ENCODE measurements around the gene AKIRIN1. TPM values are rescaled to one million over a fixed set of nuclear protein-coding genes. Genes with fewer than 3 reads are reported as not detected.

The AKIRIN1 gene
- total and polyA plus RNA-seq, 2 donors (not counting 1 experiment from before 2014, with no cell fraction given): 41.0 to 66.7 TPM

DNA sequence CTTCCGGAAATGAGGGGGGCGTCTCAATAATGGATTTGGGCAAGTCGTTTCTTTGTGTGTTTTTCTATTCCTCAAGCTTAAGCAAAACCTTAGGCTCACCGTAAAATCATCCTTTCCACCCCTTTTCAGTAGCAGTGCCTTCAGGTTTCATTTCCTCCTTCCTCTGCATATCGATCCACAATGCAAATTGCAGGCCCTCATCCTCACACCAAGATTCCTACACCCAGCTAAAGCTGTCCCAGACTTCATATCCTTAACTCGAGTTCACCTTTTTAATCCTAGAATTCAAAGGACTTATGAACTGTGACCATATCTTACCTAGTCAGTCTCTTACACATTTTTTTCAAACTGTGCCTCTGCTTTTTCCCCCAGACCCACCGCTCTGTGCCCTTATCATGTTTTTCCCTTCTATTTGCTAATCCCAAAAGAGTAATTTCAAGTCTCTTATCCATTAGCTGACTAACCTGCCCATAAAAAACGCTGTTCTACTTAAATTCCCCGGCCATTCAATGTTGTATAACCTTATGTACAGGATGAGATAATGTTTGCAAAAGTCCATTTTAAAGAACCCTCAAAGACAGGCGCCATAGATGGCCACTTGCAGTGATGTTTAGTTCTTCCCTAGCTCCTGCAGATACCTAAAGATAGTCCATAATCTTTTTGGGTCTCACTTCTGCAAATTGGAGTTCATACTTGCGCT, 1.5 kb downstream of the AKIRIN1 start:
- TF ChIP-seq, protein P1, sequence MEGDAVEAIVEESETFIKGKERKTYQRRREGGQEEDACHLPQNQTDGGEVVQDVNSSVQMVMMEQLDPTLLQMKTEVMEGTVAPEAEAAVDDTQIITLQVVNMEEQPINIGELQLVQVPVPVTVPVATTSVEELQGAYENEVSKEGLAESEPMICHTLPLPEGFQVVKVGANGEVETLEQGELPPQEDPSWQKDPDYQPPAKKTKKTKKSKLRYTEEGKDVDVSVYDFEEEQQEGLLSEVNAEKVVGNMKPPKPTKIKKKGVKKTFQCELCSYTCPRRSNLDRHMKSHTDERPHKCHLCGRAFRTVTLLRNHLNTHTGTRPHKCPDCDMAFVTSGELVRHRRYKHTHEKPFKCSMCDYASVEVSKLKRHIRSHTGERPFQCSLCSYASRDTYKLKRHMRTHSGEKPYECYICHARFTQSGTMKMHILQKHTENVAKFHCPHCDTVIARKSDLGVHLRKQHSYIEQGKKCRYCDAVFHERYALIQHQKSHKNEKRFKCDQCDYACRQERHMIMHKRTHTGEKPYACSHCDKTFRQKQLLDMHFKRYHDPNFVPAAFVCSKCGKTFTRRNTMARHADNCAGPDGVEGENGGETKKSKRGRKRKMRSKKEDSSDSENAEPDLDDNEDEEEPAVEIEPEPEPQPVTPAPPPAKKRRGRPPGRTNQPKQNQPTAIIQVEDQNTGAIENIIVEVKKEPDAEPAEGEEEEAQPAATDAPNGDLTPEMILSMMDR (conservative IDR thresholded peaks at IDR 0.05 in 1 of 2, IDR thresholded peaks at IDR 0.05 in 1 of 2; ENCODE audit: low read depth in 1 of 2, low read length in 2 of 2): no peak
- no peak for TF ChIP-seq EZH2 (IDR thresholded peaks at IDR 0.05; ENCODE audit: low read length, missing control alignments)
- peaks cover 4% of the 10 kb centered on the region for H4K20me1 ChIP-seq (ENCODE audit: control insufficient read depth, extremely low read depth, insufficient read depth, low read length)
- H3K27ac ChIP-seq (ENCODE audit: insufficient read depth, low read length): peak overlapping the region; percentile 17
- peaks cover 2% of the 10 kb centered on the region for H3K4me1 ChIP-seq (ENCODE audit: control insufficient read depth, extremely low read depth, insufficient read depth, low read length)
- H3K9ac ChIP-seq (ENCODE audit: insufficient read depth, low read length): peak overlapping the region; percentile 35
- H3K27me3 ChIP-seq (ENCODE audit: control insufficient read depth, insufficient read depth, low read length): no peaks in the 10 kb centered on the region
- no peak for DNase-seq (ENCODE audit: low read depth in 2 of 2)
- H3K36me3 ChIP-seq (ENCODE audit: control insufficient read depth, insufficient read depth, low read length): no peaks in the 10 kb centered on the region
- H3K4me2 ChIP-seq (ENCODE audit: extremely low read depth, insufficient read depth, low read length): peak overlapping the region; percentile 84
- no peaks in the 10 kb centered on the region for H3K9me3 ChIP-seq (ENCODE audit: control insufficient read depth, insufficient read depth, low read depth, low read length)
- peaks cover 63% of the 10 kb centered on the region for H3K79me2 ChIP-seq (ENCODE audit: control insufficient read depth, insufficient read depth, low read length)
- peak overlapping the region; percentile 66 to 94 (median 86) for H3K4me3 ChIP-seq (replicated peaks in 1 of 4; ENCODE audit: control extremely low read depth in 1 of 4, insufficient read depth in 1 of 4, low read depth in 3 of 4, low read length in 4 of 4)
- no peak overlapping the region for H2AFZ ChIP-seq (ENCODE audit: low read length)

DNA sequence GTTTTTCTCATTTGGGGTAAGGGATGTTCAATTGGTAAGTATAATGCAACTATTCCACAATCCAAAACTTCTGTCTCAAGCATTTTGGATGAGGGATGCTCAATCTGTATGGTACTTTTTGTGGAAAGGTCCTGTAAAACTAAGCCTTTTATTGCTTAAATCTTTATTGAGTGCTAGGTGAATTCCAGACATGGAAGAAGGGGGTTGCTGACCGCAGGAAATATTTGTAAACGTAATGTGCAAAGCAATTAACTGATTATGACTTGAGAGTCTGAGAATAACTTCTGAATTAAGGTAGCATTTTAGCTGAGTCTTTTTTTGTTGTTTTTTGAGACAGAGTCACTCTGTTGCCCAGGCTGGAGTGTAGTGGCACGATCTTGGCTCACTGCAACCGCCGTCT, 3.1 kb downstream of the AKIRIN1 start:
- DNase-seq (ENCODE audit: low read depth in 2 of 2): no peak
- TF ChIP-seq, protein P1 (conservative IDR thresholded peaks at IDR 0.05 in 1 of 2, IDR thresholded peaks at IDR 0.05 in 1 of 2; ENCODE audit: low read depth in 1 of 2, low read length in 2 of 2): no peak
- TF ChIP-seq EZH2 (IDR thresholded peaks at IDR 0.05; ENCODE audit: low read length, missing control alignments): no peak
- Histone ChIP-seq H3K9me3 (ENCODE audit: control insufficient read depth, insufficient read depth, low read depth, low read length) (no peaks in the 10 kb centered on the region), H3K79me2 (ENCODE audit: control insufficient read depth, insufficient read depth, low read length) (peaks cover 75% of the 10 kb centered on the region), H3K4me1 (ENCODE audit: control insufficient read depth, extremely low read depth, insufficient read depth, low read length) (peaks cover 2% of the 10 kb centered on the region), H4K20me1 (ENCODE audit: control insufficient read depth, extremely low read depth, insufficient read depth, low read length) (peaks cover 4% of the 10 kb centered on the region), H3K27ac (ENCODE audit: insufficient read depth, low read length) (no peak overlapping the region), H2AFZ (ENCODE audit: low read length) (no peak overlapping the region), H3K4me3 (replicated peaks in 1 of 4; ENCODE audit: control extremely low read depth in 1 of 4, insufficient read depth in 1 of 4, low read depth in 3 of 4, low read length in 4 of 4) (no peak overlapping the region), H3K36me3 (ENCODE audit: control insufficient read depth, insufficient read depth, low read length) (no peaks in the 10 kb centered on the region), H3K27me3 (ENCODE audit: control insufficient read depth, insufficient read depth, low read length) (no peaks in the 10 kb centered on the region), H3K4me2 (ENCODE audit: extremely low read depth, insufficient read depth, low read length) (no peak overlapping the region), H3K9ac (ENCODE audit: insufficient read depth, low read length) (no peak overlapping the region)

DNA sequence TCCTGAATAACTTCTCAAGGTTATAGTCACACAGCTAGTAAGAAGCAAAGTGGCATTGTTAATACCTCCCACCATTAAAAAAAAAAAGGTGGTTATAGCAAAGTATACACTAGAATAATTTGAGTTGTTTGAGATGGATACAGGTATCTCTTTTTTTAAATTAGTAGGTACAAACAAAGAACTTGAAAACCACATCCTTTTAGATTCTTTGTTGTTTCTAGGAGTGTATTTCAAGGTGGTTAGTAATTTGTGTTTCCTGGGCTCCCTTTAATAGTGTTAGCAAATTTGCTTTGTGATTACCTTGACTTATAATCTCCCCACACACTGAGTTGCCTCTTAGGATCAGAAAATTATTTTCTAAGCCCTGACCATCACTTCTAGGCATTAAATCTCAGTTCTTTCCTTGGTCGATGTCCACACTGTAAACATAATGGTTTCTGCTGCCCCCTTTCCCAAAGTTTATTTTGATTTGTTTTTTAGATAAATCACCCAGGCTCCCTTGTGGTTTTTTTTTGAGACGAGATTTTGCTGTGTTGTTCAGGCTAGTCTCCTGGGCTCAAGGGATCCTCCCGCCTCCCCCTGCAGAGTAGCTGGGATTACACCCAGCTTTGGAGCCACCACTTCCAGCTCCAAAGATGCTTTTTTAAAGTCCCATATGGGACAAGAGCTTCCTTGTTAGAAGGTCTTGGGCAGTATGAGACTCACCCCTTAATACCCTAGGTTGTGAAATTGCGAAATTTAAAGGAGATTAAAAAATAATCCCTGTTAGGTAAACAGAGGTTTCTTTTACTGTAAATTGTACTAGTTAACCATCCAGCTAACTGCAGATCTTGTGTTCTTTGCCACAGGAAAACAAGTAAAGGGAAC, 6.2 kb downstream of the AKIRIN1 start:
- Histone ChIP-seq H3K4me3 (replicated peaks in 1 of 4; ENCODE audit: control extremely low read depth in 1 of 4, insufficient read depth in 1 of 4, low read depth in 3 of 4, low read length in 4 of 4) (no peak overlapping the region), H3K9me3 (ENCODE audit: control insufficient read depth, insufficient read depth, low read depth, low read length) (no peaks in the 10 kb centered on the region), H4K20me1 (ENCODE audit: control insufficient read depth, extremely low read depth, insufficient read depth, low read length) (peaks cover 2% of the 10 kb centered on the region), H3K4me1 (ENCODE audit: control insufficient read depth, extremely low read depth, insufficient read depth, low read length) (peaks cover 2% of the 10 kb centered on the region), H3K4me2 (ENCODE audit: extremely low read depth, insufficient read depth, low read length) (no peak overlapping the region), H3K79me2 (ENCODE audit: control insufficient read depth, insufficient read depth, low read length) (peaks cover 69% of the 10 kb centered on the region), H3K36me3 (ENCODE audit: control insufficient read depth, insufficient read depth, low read length) (peaks cover 5% of the 10 kb centered on the region), H3K27ac (ENCODE audit: insufficient read depth, low read length) (no peak overlapping the region), H3K27me3 (ENCODE audit: control insufficient read depth, insufficient read depth, low read length) (no peaks in the 10 kb centered on the region), H3K9ac (ENCODE audit: insufficient read depth, low read length) (no peak overlapping the region), H2AFZ (ENCODE audit: low read length) (no peak overlapping the region)
- no peak for TF ChIP-seq EZH2 (IDR thresholded peaks at IDR 0.05; ENCODE audit: low read length, missing control alignments)
- TF ChIP-seq, protein P1 (conservative IDR thresholded peaks at IDR 0.05 in 1 of 2, IDR thresholded peaks at IDR 0.05 in 1 of 2; ENCODE audit: low read depth in 1 of 2, low read length in 2 of 2): no peak
- peak in 1 of 2 donors; percentile 28 for DNase-seq (ENCODE audit: low read depth in 2 of 2)

All from fibroblast of lung (primary cell).